CD4-positive, alpha-beta T cell treated with Interleukin-12 subunit alpha and Interleukin-12 subunit beta, for 1 hour (primary cell): ENCODE data around the gene TNS3.

Experiments
- DNase-seq: peaks from one replicate; pipeline ENCODE4 v3.0.0-alpha.2; 2020

Gene TNS3

DNA sequence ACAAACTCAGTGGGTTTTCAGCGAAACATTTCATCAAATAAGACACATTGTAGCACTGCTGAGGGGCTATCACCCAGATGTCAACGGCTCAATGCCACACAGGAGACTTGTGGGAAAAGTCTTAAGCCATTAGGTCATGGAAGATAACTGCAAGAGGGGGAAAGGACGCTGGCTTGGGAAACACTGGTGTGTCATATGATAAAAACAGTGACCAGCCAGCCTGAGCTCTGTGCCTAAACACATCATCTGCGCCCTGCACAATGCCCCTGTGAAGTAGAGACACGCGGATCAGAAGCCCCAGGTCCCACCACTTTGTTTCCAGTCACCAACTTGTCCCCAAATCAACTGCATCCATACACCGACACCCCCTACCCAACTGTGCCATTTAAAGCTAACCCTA, 116.7 kb downstream of the TNS3 start:
- DNase-seq, result no peak

GRCh38 chr7:47464266-47464665, 117.6 kb downstream of the TNS3 start:
- DNase-seq, result no peak

DNA sequence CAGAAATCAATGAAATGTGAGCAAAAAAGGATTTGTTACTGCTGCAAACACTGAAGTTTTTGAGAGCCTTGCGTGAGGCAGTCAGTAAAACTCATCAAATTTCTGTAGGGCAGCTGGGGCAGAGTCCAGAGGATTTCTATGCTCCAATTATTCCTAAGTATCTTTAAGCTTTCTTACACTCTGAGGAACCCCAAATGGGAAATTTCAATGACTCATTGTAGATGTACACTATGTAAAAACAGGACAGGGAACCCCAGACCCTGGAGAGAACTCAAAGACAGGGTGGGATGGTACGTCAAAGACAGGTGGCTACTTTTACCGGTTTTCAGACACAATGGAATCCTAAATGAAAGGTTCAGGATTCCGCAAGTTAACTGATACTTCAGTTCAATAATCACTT, 120.2 kb downstream of the TNS3 start:
- DNase-seq, result no peak

- no peak for DNase-seq
These were observed 120.8 kb downstream of the TNS3 start for GRCh38 chr7:47461161-47461560.

GRCh38 chr7:47460251-47460989, 121.5 kb downstream of the TNS3 start:
- DNase-seq, result no peak

- no peak for DNase-seq
These were observed 123.4 kb downstream of the TNS3 start for GRCh38 chr7:47458486-47458885.

- DNase-seq, result no peak
These were observed 123.9 kb downstream of the TNS3 start for GRCh38 chr7:47458057-47458456.

- DNase-seq, result no peak
These were observed 125.5 kb downstream of the TNS3 start for GRCh38 chr7:47456210-47456955.

- DNase-seq, result no peak
These were observed 126.1 kb downstream of the TNS3 start for GRCh38 chr7:47455872-47456185.

DNA sequence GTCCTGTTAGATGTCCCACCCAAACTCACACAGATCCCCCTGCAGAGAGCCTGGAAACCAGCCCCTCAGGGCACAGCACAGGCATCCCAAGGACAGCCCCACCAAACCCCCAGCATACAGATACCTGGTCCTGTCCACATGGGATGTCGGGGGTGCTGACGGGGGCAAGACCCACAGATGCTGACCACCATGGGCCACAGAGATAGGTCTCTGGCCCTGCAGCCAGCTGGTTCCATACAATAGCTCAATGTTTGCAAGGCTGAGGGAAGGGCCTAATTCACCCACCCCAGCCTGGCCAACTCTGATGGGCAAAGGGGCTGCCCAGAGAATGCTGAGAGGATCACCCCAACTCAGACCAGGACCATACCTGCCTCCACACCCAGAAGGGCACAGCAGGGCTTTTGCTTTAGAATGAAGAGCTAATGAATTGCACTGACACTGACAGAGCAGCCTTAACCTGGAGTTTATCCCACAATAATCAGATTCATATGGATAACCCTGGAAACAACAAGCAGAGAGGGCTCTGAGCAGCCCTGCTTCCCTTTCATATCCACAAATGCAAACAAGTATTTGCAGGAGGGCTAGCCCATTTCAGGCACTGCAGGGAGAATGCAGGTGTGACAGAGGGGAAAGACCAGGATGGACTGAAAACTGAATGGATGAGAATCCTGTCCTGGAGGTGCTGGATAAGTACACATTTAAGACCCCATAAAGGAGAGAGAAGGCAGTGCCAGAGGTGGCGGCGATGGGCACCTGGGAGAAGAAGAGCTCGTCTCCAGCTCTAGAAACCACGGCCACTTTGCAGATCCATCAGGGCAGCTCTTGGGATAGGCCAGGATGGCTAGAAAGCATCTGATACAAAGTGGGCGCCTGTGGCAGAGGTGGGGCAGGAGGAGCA, 126.7 kb downstream of the TNS3 start:
- DNase-seq, result no peak

- DNase-seq, result no peak
These were observed 127.6 kb downstream of the TNS3 start for GRCh38 chr7:47454069-47454973.

- DNase-seq, result no peak
These were observed 128.5 kb downstream of the TNS3 start for GRCh38 chr7:47453093-47454061.

- DNase-seq, result no peak
These were observed 129.2 kb downstream of the TNS3 start for GRCh38 chr7:47452715-47453092.

- no peak for DNase-seq
These were observed 129.6 kb downstream of the TNS3 start for GRCh38 chr7:47452295-47452694.

DNA sequence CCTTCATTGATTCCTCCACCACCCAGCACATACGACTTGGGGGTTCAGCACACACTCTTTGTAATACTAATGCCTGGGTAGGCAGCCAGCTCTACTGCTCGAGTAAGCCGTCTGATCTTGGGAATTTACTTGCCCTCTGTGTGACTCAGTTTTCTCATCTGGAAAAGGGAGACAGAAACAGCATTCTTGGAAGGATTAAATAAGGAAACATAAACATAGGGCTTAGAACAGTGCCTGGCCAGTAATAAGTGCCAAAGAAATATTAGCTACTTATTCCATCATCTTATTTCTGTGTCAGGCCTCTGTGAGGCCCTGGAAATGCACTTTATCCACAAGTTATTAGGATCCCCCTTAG, 130.1 kb downstream of the TNS3 start:
- DNase-seq, result no peak

DNA sequence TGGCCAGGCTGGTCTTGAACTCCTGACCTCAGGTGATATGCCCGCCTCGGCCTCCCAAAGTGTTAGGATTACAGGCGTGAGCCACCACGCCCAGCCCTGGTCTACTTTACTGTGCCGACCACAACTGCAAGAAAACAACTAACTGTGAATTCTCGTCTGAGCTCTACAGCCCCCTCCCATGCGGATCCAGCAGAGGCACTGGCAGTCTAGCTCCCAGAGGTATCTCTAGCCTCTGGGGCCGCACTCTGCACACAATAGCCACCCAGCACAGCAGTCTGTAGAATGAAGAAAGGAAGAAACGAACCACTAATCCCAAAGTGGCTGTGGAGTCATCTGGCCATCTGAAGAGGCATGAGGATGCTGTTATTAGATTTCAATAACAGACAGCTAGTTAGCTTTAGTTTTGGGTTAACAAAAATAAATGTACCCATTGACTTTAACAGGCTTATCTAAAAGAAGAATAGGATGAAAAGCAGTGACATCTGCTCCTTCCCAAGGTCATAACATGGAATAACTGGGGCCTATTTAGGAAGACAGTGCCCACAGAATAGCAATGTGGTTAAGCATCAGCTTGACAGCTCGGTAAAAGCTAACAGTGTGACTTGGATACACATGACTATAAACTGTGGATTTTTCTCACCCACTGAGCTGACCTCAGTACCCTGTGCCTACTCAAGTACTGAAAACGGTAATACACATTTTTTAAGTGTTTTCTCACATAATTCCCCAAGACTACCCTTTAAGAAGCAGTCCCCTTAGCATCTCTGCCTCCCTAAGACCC, 131.9 kb downstream of the TNS3 start:
- no peak for DNase-seq

- no peak for DNase-seq
These were observed 132.9 kb downstream of the TNS3 start for GRCh38 chr7:47448971-47449370.

GRCh38 chr7:47447621-47448349, 134.1 kb downstream of the TNS3 start:
- no peak for DNase-seq

- DNase-seq, result no peak
These were observed 134.9 kb downstream of the TNS3 start for GRCh38 chr7:47446871-47447466.
